ENCODE data around the gene ST8SIA5. TPM values are rescaled to one million over a fixed set of nuclear protein-coding genes. Genes with fewer than 3 reads are reported as not detected.

Gene ST8SIA5
- total RNA-seq, 1 donor from 2014 or later = 0.56 TPM

DNA sequence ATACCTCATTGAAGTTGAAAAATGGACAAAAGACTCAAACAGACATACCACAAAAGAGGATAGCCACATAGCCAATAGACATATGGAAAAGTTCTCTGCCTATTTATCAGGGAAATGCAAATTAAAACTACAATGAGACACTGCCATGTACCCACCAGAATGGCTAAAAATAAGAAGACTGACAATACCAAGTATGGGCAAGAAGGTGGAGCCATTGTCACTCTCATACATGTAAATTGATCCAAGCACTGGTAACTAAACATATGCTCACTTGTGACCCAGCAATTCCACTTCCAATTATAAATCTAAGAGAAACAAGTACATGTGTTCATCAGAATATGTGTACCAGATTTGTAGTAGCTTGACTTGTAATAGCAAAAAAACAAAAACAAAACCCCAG lies 104.5 kb downstream of the ST8SIA5 start:
- Mint-ChIP-seq H3K27ac (ENCODE audit: unreplicated experiment) (no peak overlapping the region), H3K9me3 (ENCODE audit: unreplicated experiment) (peaks cover 1% of the 10 kb centered on the region), H3K4me3 (ENCODE audit: unreplicated experiment) (no peak overlapping the region), H3K27me3 (ENCODE audit: unreplicated experiment) (peaks cover 3% of the 10 kb centered on the region), H3K4me1 (ENCODE audit: low read depth, unreplicated experiment) (no peaks in the 10 kb centered on the region), H3K36me3 (ENCODE audit: unreplicated experiment) (no peaks in the 10 kb centered on the region)
- TF ChIP-seq CTCF (IDR thresholded peaks at IDR 0.05; ENCODE audit: partially characterized antibody, unreplicated experiment) = no peak
- DNase-seq = no peak

DNA sequence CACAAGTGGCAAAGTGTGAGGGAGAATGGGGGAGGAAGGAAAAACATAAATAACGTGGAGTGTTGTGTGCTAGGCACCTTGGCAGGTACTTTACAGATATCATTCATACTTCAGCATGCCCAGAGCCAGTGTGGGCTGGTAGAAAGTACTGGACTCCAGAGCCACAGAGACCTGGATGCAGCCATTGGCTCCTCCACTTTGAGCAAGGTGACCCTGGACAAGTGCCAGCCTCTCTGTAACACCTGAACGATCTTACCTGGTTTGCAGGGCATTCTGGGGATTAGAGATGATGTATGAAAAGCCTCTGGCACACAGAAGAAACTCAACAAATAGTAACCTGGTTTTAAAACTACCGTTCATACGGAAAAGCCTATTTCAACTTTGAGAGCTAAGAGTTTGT lies 106.2 kb downstream of the ST8SIA5 start:
- Mint-ChIP-seq H3K9me3 (ENCODE audit: unreplicated experiment) (peaks cover 1% of the 10 kb centered on the region), H3K27me3 (ENCODE audit: unreplicated experiment) (peaks cover under 1% of the 10 kb centered on the region), H3K4me1 (ENCODE audit: low read depth, unreplicated experiment) (no peaks in the 10 kb centered on the region), H3K27ac (ENCODE audit: unreplicated experiment) (no peak overlapping the region), H3K4me3 (ENCODE audit: unreplicated experiment) (no peak overlapping the region), H3K36me3 (ENCODE audit: unreplicated experiment) (no peaks in the 10 kb centered on the region)
- DNase-seq = no peak
- no peak for TF ChIP-seq CTCF (IDR thresholded peaks at IDR 0.05; ENCODE audit: partially characterized antibody, unreplicated experiment)

DNA sequence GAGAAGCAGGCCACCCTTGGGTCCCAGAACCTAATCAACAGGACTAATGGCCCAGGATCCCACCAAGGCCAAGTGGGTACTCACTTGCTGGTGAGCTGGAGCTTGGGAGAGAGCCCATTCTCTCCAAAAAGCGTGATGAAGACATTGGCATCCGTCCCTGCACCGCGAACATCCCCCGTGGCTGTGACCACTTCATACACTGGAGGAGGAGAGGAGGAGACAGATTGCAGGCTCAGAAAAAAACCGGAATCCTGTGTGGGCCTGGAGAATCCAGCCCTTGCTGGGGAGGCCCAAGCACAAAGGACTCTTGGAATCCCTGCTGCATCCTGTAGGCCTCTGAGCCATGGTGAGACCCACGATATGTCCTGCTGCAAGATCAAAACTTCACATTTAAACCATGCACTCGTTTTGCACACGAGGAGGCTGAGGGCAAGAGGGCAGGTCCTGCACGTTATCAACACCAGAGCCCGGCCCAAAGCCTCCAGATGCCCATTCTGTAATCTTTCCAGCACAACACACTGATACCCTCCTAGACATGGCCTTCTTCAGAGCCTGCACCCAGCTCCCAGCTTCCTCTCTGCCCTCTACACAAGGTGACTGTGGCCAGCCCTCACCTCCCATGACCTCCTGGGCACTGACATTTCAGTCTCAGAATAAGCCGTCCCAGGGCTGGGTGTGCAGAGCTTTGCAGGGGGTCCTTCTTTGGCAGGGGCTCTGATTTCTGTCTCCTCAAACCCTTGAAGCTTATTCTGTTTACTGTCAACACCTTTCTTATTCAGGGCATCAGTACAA lies 107.6 kb downstream of the ST8SIA5 start:
- Mint-ChIP-seq H3K27me3 (ENCODE audit: unreplicated experiment) (no peaks in the 10 kb centered on the region), H3K4me3 (ENCODE audit: unreplicated experiment) (no peak overlapping the region), H3K27ac (ENCODE audit: unreplicated experiment) (no peak overlapping the region), H3K36me3 (ENCODE audit: unreplicated experiment) (no peaks in the 10 kb centered on the region), H3K4me1 (ENCODE audit: low read depth, unreplicated experiment) (no peaks in the 10 kb centered on the region), H3K9me3 (ENCODE audit: unreplicated experiment) (no peaks in the 10 kb centered on the region)
- TF ChIP-seq CTCF (IDR thresholded peaks at IDR 0.05; ENCODE audit: partially characterized antibody, unreplicated experiment) = no peak
- DNase-seq = no peak

DNA sequence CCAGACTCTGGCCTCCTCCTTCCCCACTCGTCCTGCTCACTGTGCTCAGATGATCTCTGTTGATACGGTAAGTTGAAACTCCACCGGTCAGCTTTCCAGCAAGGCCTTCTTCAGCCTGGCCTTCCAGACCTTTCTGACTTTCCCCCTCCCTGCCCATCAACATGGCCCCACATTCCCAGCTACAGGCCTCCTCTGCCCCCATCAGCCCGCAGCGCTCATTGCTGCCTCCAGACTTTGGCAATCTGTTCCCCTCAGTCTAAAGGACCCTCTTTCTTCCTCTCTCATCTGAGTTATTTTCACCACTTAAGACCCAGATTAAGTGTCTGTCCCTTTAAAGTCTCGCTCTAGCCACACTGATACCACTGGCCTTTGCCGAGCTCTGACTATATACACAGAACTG lies 110.4 kb downstream of the ST8SIA5 start:
- no peaks in the 10 kb centered on the region for H3K4me1 Mint-ChIP-seq (ENCODE audit: low read depth, unreplicated experiment)

More for the DNA sequence above, 110.4 kb downstream of the ST8SIA5 start:
- no peak for TF ChIP-seq CTCF (IDR thresholded peaks at IDR 0.05; ENCODE audit: partially characterized antibody, unreplicated experiment)
- Mint-ChIP-seq H3K36me3 (ENCODE audit: unreplicated experiment) (no peaks in the 10 kb centered on the region), H3K27me3 (ENCODE audit: unreplicated experiment) (peaks cover 2% of the 10 kb centered on the region), H3K27ac (ENCODE audit: unreplicated experiment) (no peak overlapping the region), H3K9me3 (ENCODE audit: unreplicated experiment) (no peaks in the 10 kb centered on the region), H3K4me3 (ENCODE audit: unreplicated experiment) (no peak overlapping the region)
- no peak for DNase-seq

Data from glutamatergic neuron (in vitro differentiated cells).